H1 (cell line): ENCODE measurements around the gene LHFPL2. TPM values are rescaled to one million over a fixed set of nuclear protein-coding genes. Genes with fewer than 3 reads are reported as not detected.

Experiments
- CTCF ChIA-PET: fragments of 300-600 bp; sonication (Branson Sonifier 250); formaldehyde crosslinking; loops from one replicate; lab custom pipeline; 2021; ENCODE audit not compliant: partially characterized antibody; lab: Charles Lee
- POLR2A ChIA-PET: fragments of 300-600 bp; sonication (Branson Sonifier 250); formaldehyde crosslinking; loops from one replicate; lab custom pipeline; 2021; ENCODE audit warnings: inconsistent platforms; ENCODE audit not compliant: partially characterized antibody; lab: Charles Lee
- DNase-seq, 2 experiments: peaks; one replicate each; pipeline versions ENCODE4 v3.0.0 to v3.0.0-alpha.2; 2010 to 2022; ENCODE audit warnings: low spot score in 2 of 2, low read depth in 1 of 2, mixed read lengths in 1 of 2
- FAIRE-seq: peaks from 2 replicates; lab custom pipeline; 2011; peaks lifted over from hg19 to GRCh38; lab: Jason Lieb, UNC
- H2AFZ ChIP-seq: 2 replicates; pipeline ENCODE4 v1.8.1; 2012; ENCODE audit warnings: low read length, inconsistent platforms
- H2AK5ac ChIP-seq: 2 replicates; pipeline ENCODE4 v1.6.1; 2013; ENCODE audit warnings: low read depth, low read length
- H2BK120ac ChIP-seq: replicated peaks from 2 replicates; pipeline ENCODE3; 2013; ENCODE audit warnings: low read depth, low read length, inconsistent platforms
- H2BK12ac ChIP-seq: 2 replicates; pipeline ENCODE4 v1.6.1; 2013; ENCODE audit warnings: low read depth, low read length
- H2BK15ac ChIP-seq: 2 replicates; pipeline ENCODE4 v1.6.1; 2013; ENCODE audit warnings: low read length
- H2BK20ac ChIP-seq: 2 replicates; pipeline ENCODE4 v1.6.1; 2013; ENCODE audit warnings: low read length
- H2BK5ac ChIP-seq: 2 replicates; pipeline ENCODE4 v1.6.1; 2013; ENCODE audit warnings: low read depth, low read length
- H3K14ac ChIP-seq: 2 replicates; pipeline ENCODE4 v1.6.1; 2013; ENCODE audit warnings: inconsistent platforms; ENCODE audit not compliant: insufficient read length
- H3K18ac ChIP-seq: 2 replicates; pipeline ENCODE4 v1.6.1; 2013; ENCODE audit warnings: low read length; ENCODE audit errors: extremely low read depth
- H3K23ac ChIP-seq: 2 replicates; pipeline ENCODE4 v1.6.1; 2013; ENCODE audit warnings: inconsistent platforms; ENCODE audit not compliant: insufficient read length
- H3K23me2 ChIP-seq: 2 replicates; pipeline ENCODE4 v1.6.1; 2013; ENCODE audit warnings: low read depth, low read length
- H3K27ac ChIP-seq: 2 replicates; pipeline ENCODE4 v1.6.1; 2011; ENCODE audit warnings: low read depth, low read length, inconsistent platforms
- H3K27me3 ChIP-seq, 4 experiments: replicated peaks in 1 of 4; 1 replicate in 1 of 4; 2 replicates in 3 of 4; pipeline versions ENCODE4 v1.6.1 to v1.8.1; 2011 to 2013; ENCODE audit warnings: low read length in 3 of 4, mild to moderate bottlenecking in 3 of 4, inconsistent platforms in 2 of 4, mixed read lengths in 2 of 4, moderate library complexity in 1 of 4; ENCODE audit not compliant: control insufficient read depth in 3 of 4, insufficient read depth in 3 of 4; ENCODE audit errors: extremely low read depth in 1 of 4
- H3K36me3 ChIP-seq, 4 experiments: 2 replicates each; pipeline versions ENCODE4 v1.6.1 to v1.8.1; 2011 to 2013; ENCODE audit warnings: mild to moderate bottlenecking in 4 of 4, low read length in 3 of 4, moderate library complexity in 2 of 4, control low read depth in 1 of 4, inconsistent platforms in 1 of 4; ENCODE audit not compliant: insufficient read depth in 4 of 4, control insufficient read depth in 2 of 4
- H3K4ac ChIP-seq: replicated peaks from 2 replicates; pipeline ENCODE3; 2013; ENCODE audit warnings: low read length, low read depth, mixed read lengths, inconsistent platforms; ENCODE audit not compliant: insufficient read length
- H3K4me1 ChIP-seq, 4 experiments: replicated peaks in 1 of 4; 1 replicate in 1 of 4; 2 replicates in 3 of 4; pipeline versions ENCODE4 v1.6.1 to v1.8.1; 2011 to 2013; ENCODE audit warnings: low read length in 3 of 4, inconsistent platforms in 2 of 4, mixed read lengths in 1 of 4; ENCODE audit not compliant: insufficient read depth in 4 of 4, control insufficient read depth in 3 of 4
- H3K4me2 ChIP-seq, 2 experiments: 2 replicates each; pipeline versions ENCODE4 v1.6.1 to v1.8.1; 2011 to 2013; ENCODE audit warnings: low read depth in 2 of 2, low read length in 2 of 2, control low read depth in 1 of 2, inconsistent platforms in 1 of 2, mild to moderate bottlenecking in 1 of 2; ENCODE audit not compliant: insufficient read depth in 1 of 2
- H3K4me3 ChIP-seq, 4 experiments: fragments of 200-600, 300-600 bp in 1 of 4; sonication (generic), shearing (Covaris generic), sonication (Bioruptor Twin) in 1 of 4; 2 replicates each; pipeline versions ENCODE4 v1.5.1 to v1.8.1; 2011 to 2016; ENCODE audit warnings: low read length in 4 of 4, low read depth in 3 of 4, control low read depth in 2 of 4, inconsistent platforms in 2 of 4, mild to moderate bottlenecking in 2 of 4, mixed read lengths in 1 of 4, moderate library complexity in 1 of 4; ENCODE audit not compliant: insufficient read depth in 2 of 4; ENCODE audit errors: extremely low read depth in 1 of 4
- H3K56ac ChIP-seq: replicated peaks from 2 replicates; pipeline ENCODE3; 2013; ENCODE audit warnings: low read depth, mild to moderate bottlenecking, mixed read lengths, low read length, inconsistent platforms; ENCODE audit not compliant: insufficient read length
- H3K79me1 ChIP-seq: 2 replicates; pipeline ENCODE4 v1.6.1; 2013; ENCODE audit warnings: low read depth, low read length, control low read depth
- H3K79me2 ChIP-seq, 2 experiments: 2 replicates each; pipeline versions ENCODE4 v1.6.1 to v1.8.1; 2012 to 2013; ENCODE audit warnings: low read length in 2 of 2, mild to moderate bottlenecking in 2 of 2, inconsistent platforms in 1 of 2; ENCODE audit not compliant: insufficient read depth in 2 of 2, control insufficient read depth in 1 of 2
- H3K9ac ChIP-seq, 4 experiments: replicated peaks in 1 of 4; 1 replicate in 1 of 4; 2 replicates in 3 of 4; pipeline versions ENCODE4 v1.6.1 to v1.8.1; 2011 to 2013; ENCODE audit warnings: low read depth in 3 of 4, low read length in 3 of 4, control low read depth in 2 of 4, mild to moderate bottlenecking in 2 of 4, moderate library complexity in 2 of 4, inconsistent platforms in 1 of 4; ENCODE audit errors: extremely low read depth in 1 of 4
- H3K9me3 ChIP-seq, 2 experiments: 2 replicates each; pipeline versions ENCODE4 v1.6.1 to v1.8.1; 2012 to 2013; ENCODE audit warnings: mild to moderate bottlenecking in 2 of 2, moderate library complexity in 2 of 2, control low read depth in 1 of 2, inconsistent platforms in 1 of 2, low read depth in 1 of 2, low read length in 1 of 2, mixed read lengths in 1 of 2; ENCODE audit not compliant: insufficient read depth in 2 of 2
- H4K20me1 ChIP-seq, 2 experiments: replicated peaks in 1 of 2; 2 replicates each; pipeline versions ENCODE3 to v1.8.1; 2011 to 2013; ENCODE audit warnings: inconsistent platforms in 2 of 2, low read length in 2 of 2, mild to moderate bottlenecking in 1 of 2; ENCODE audit not compliant: insufficient read depth in 2 of 2, control insufficient read depth in 1 of 2
- H4K5ac ChIP-seq: 2 replicates; pipeline ENCODE4 v1.6.1; 2013; ENCODE audit warnings: low read length, low read depth, mixed read lengths, inconsistent platforms; ENCODE audit not compliant: insufficient read length
- H4K8ac ChIP-seq: 2 replicates; pipeline ENCODE4 v1.8.0; 2013; ENCODE audit warnings: mild to moderate bottlenecking, moderate library complexity, low read length, inconsistent platforms; ENCODE audit not compliant: insufficient read depth; ENCODE audit errors: extremely low read depth
- H4K91ac ChIP-seq: replicated peaks from 2 replicates; pipeline ENCODE3; 2013; ENCODE audit warnings: low read length, mixed read lengths, inconsistent platforms; ENCODE audit not compliant: insufficient read length
- RXRA ChIP-seq: IDR thresholded peaks from 2 replicates; pipeline ENCODE4 v1.6.1; 2011; ENCODE audit warnings: low read depth, mild to moderate bottlenecking, low read length, moderate library complexity; ENCODE audit not compliant: insufficient read depth
- WGBS, 2 experiments: shearing (Covaris generic) in 1 of 2; methylation state at CpG; one replicate each; pipeline versions ENCODE4 v1.1.6 to v1.1.7; 2013 to 2015; ENCODE audit warnings: low lambda C conversion rate in 2 of 2, mixed read lengths in 2 of 2, inconsistent platforms in 1 of 2, low coverage in 1 of 2, missing lambda C conversion rate in 1 of 2; ENCODE audit not compliant: insufficient replicate concordance in 2 of 2, insufficient coverage in 1 of 2, insufficient read length in 1 of 2; ENCODE audit errors: extremely low coverage in 1 of 2, missing lambda C conversion rate in 1 of 2; 5-methylcytosine and 5-hydroxymethylcytosine counted together
- polyA plus RNA-seq, 7 experiments: library from polyadenylated mRNA; depleted of rRNA in 3 of 7; stranded (reverse) in 5 of 7; unstranded in 2 of 7; fragments of >200 nt in 5 of 7; fragments of 200-250 nt in 2 of 7; gene quantifications; 1 replicate in 5 of 7; 2 replicates in 1 of 7; 4 replicates in 1 of 7; pipeline versions ENCODE4 v1.2.1 to v1.2.3, GENCODE V29; 2011 to 2013; ENCODE audit warnings: missing spikeins in 2 of 7, mixed read lengths in 2 of 7
- total RNA-seq: library from RNA; stranded (reverse); fragmentation: NEBNext Ultra II Directional; extraction: Animal tissue kit (Norgen Biotek cat#: 25700); gene quantifications from 2 replicates; pipeline ENCODE4 v1.2.1, GENCODE V29; 2021

LHFPL2 gene
- total and polyA plus RNA-seq, 2 of the 8 experiments (the other 6 are each of a cell fraction or from before 2014, with no cell fraction given) = 9.6 to 43.0 TPM

DNA sequence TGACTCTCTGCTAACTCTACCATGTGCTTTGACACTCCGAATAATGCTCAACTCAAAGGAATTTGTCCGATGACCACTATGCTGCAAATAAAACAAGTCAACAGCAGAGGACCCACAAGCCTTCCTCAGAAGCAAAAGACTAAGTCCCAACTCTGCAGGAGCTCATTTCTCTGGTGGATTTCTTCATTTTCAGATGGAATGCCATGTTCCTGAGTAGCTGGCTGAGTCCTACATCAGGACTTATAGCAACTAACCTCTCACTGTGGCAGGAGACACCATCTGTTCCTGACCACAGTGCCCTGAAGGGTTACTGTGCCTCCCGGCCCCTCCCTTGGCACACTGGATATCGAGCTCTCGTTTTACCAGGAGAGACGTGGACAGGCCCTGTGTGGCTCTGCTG lies 20.8 kb downstream of the LHFPL2 start:
- no peak overlapping the region for H2BK5ac ChIP-seq
- H2AFZ ChIP-seq = no peak overlapping the region
- H4K91ac ChIP-seq = no peak overlapping the region
- peaks cover 8% of the 10 kb centered on the region; the same call in 1 of the 2 replicates for H3K79me1 ChIP-seq
- H2BK12ac ChIP-seq = no peak overlapping the region
- DNase-seq (no peak), FAIRE-seq (no peak)
- H3K79me2 ChIP-seq = peaks cover 0 to 82% of the 10 kb centered on the region in 2 experiments; a peak in 2 of 4 replicates
- no peak overlapping the region for H3K4me2 ChIP-seq
- H3K9me3 ChIP-seq = no peaks in the 10 kb centered on the region
- no peak overlapping the region for H3K9ac ChIP-seq
- no peak overlapping the region for H3K27ac ChIP-seq
- POLR2A ChIA-PET = interaction anchor here (0.9 to 1.3 kb wide), 2 partner anchors 10 to 12 kb away, joined by 3 to 5 read pairs; no protein-coding TSS in a partner anchor
- H3K23ac ChIP-seq = no peak overlapping the region
- H3K18ac ChIP-seq = no peak overlapping the region
- H3K4ac ChIP-seq = no peak overlapping the region
- no peak overlapping the region for H3K4me3 ChIP-seq
- H3K56ac ChIP-seq = no peak overlapping the region
- no peak overlapping the region for H2AK5ac ChIP-seq
- TF ChIP-seq RXRA = no peak
- CTCF ChIA-PET = interaction anchor here (0.6 to 4.9 kb wide), 23 partner anchors 7 to 307 kb away, joined by 3 to 36 read pairs (median 3); no protein-coding TSS in a partner anchor
- 91% methylated on average over 6 of the region's 6 CpGs; no CpG with 5 or more reads in 1 of the 2 experiments for WGBS, 2 experiments
- peaks cover 4 to 28% (median 15%) of the 10 kb centered on the region in 4 experiments; a peak in 7 of 8 replicates for H3K36me3 ChIP-seq
- no peak overlapping the region for H2BK20ac ChIP-seq
- no peak overlapping the region for H2BK15ac ChIP-seq
- peaks cover 0 to 4% (median 0%) of the 10 kb centered on the region in 4 experiments; a peak in 1 of 7 replicates for H3K4me1 ChIP-seq
- no peaks in the 10 kb centered on the region for H3K27me3 ChIP-seq
- no peak overlapping the region for H4K8ac ChIP-seq
- no peaks in the 10 kb centered on the region for H3K23me2 ChIP-seq
- H4K20me1 ChIP-seq = peaks cover 7 to 9% of the 10 kb centered on the region in 2 experiments
- no peak overlapping the region for H4K5ac ChIP-seq
- H2BK120ac ChIP-seq = no peak overlapping the region
- no peak overlapping the region for H3K14ac ChIP-seq
